H7 (cell line): ENCODE data around the gene STKLD1. TPM values are rescaled to one million over a fixed set of nuclear protein-coding genes. Genes with fewer than 3 reads are reported as not detected.

ENCODE experiments used
- DNase-seq: peaks from one replicate; pipeline ENCODE4 v3.0.0; 2012
- H3K27me3 ChIP-seq: 2 replicates; pipeline ENCODE4 v1.6.0; 2011; ENCODE audit warnings: mild to moderate bottlenecking, low read length; ENCODE audit not compliant: control insufficient read depth, insufficient read depth
- H3K36me3 ChIP-seq: replicated peaks from 2 replicates; pipeline ENCODE4 v1.5.1; 2011; ENCODE audit warnings: low read length; ENCODE audit not compliant: control insufficient read depth, insufficient read depth
- H3K4me3 ChIP-seq: 2 replicates; pipeline ENCODE4 v1.5.1; 2011; ENCODE audit warnings: low read depth, mild to moderate bottlenecking, control low read depth, low read length, moderate library complexity; ENCODE audit not compliant: insufficient read depth
- total RNA-seq: library from RNA; depleted of rRNA; stranded (reverse); fragments of >200 nt; shearing (Covaris generic); gene quantifications from 2 replicates; pipeline ENCODE4 v1.2.3, GENCODE V29; 2014

Gene STKLD1
- total RNA-seq, 1 experiment from 2014 or later, result 0.17 TPM

GRCh38 chr9:133340256-133340655, 35.9 kb upstream of the STKLD1 start:
- DNase-seq, result no peak
- H3K27me3 ChIP-seq, result no peaks in the 10 kb centered on the region
- peaks cover 49% of the 10 kb centered on the region for H3K36me3 ChIP-seq
- H3K4me3 ChIP-seq, result no peak overlapping the region

GRCh38 chr9:133340916-133341315, 35.2 kb upstream of the STKLD1 start:
- Histone ChIP-seq H3K27me3 (no peaks in the 10 kb centered on the region), H3K36me3 (peaks cover 55% of the 10 kb centered on the region), H3K4me3 (no peak overlapping the region)
- DNase-seq, result no peak

- DNase-seq, result no peak
Observed at GRCh38 chr9:133341369-133342068, 34.6 kb upstream of the STKLD1 start.

GRCh38 chr9:133342069-133342406, 34.1 kb upstream of the STKLD1 start:
- peaks cover 56% of the 10 kb centered on the region for H3K36me3 ChIP-seq
- DNase-seq, result peak; percentile 91
- no peaks in the 10 kb centered on the region for H3K27me3 ChIP-seq
- H3K4me3 ChIP-seq, result no peak overlapping the region

More at GRCh38 chr9:133341369-133342068, 34.6 kb upstream of the STKLD1 start:
- Histone ChIP-seq H3K4me3 (no peak overlapping the region), H3K36me3 (peaks cover 56% of the 10 kb centered on the region), H3K27me3 (no peaks in the 10 kb centered on the region)

- DNase-seq, result peak; percentile 80
- Histone ChIP-seq H3K27me3 (no peaks in the 10 kb centered on the region), H3K36me3 (peaks cover 56% of the 10 kb centered on the region), H3K4me3 (no peak overlapping the region)
Observed at GRCh38 chr9:133342570-133342969, 33.6 kb upstream of the STKLD1 start.

GRCh38 chr9:133344071-133344470, 32.1 kb upstream of the STKLD1 start:
- no peak for DNase-seq
- peaks cover 59% of the 10 kb centered on the region for H3K36me3 ChIP-seq
- no peak overlapping the region for H3K4me3 ChIP-seq
- H3K27me3 ChIP-seq, result no peaks in the 10 kb centered on the region

GRCh38 chr9:133344979-133345378, 31.2 kb upstream of the STKLD1 start:
- DNase-seq, result no peak
- no peaks in the 10 kb centered on the region for H3K27me3 ChIP-seq
- H3K4me3 ChIP-seq, result no peak overlapping the region
- peaks cover 63% of the 10 kb centered on the region for H3K36me3 ChIP-seq

- Histone ChIP-seq H3K27me3 (no peaks in the 10 kb centered on the region), H3K36me3 (peaks cover 63% of the 10 kb centered on the region), H3K4me3 (no peak overlapping the region)
- DNase-seq, result no peak
Observed at GRCh38 chr9:133345596-133345995, 30.6 kb upstream of the STKLD1 start.

GRCh38 chr9:133346021-133346785, 30.0 kb upstream of the STKLD1 start:
- no peak for DNase-seq
- Histone ChIP-seq H3K27me3 (no peaks in the 10 kb centered on the region), H3K4me3 (peak overlapping the region; percentile 100; the same call in 1 of the 2 replicates), H3K36me3 (peaks cover 63% of the 10 kb centered on the region)

GRCh38 chr9:133347515-133347984, 28.6 kb upstream of the STKLD1 start:
- DNase-seq, result peak; percentile 91
- H3K4me3 ChIP-seq, result peak overlapping the region; percentile 100
- H3K27me3 ChIP-seq, result no peaks in the 10 kb centered on the region
- peaks cover 67% of the 10 kb centered on the region for H3K36me3 ChIP-seq

- Histone ChIP-seq H3K36me3 (peaks cover 64% of the 10 kb centered on the region), H3K27me3 (no peaks in the 10 kb centered on the region), H3K4me3 (peak within 1 kb of the TSS; percentile 100)
- peak; percentile 95 for DNase-seq
Observed at GRCh38 chr9:133347985-133348717, 28.0 kb upstream of the STKLD1 start, which contains the start of the genes MED22 and RPL7A. Gene MED22 (minus strand): TSS chr9:133348131. CDS start chr9:133346662, 1,469 bp downstream. Gene RPL7A (plus strand): TSS chr9:133348218. CDS start chr9:133348244, 26 bp downstream.

- DNase-seq, result no peak
- H3K36me3 ChIP-seq, result peaks cover 56% of the 10 kb centered on the region
- no peaks in the 10 kb centered on the region for H3K27me3 ChIP-seq
- peak overlapping the region; percentile 100 for H3K4me3 ChIP-seq
Observed at GRCh38 chr9:133348718-133349573, 27.2 kb upstream of the STKLD1 start.

- H3K36me3 ChIP-seq, result peaks cover 46% of the 10 kb centered on the region
- DNase-seq, result no peak
- H3K4me3 ChIP-seq, result no peak overlapping the region
- H3K27me3 ChIP-seq, result no peaks in the 10 kb centered on the region
Observed at GRCh38 chr9:133349965-133350616, 26.1 kb upstream of the STKLD1 start.
